ENCODE data around the gene AGAP4.
"Not testable (repeated sequence)": the region's sequence is repeated elsewhere in the genome, so short reads cannot be mapped to it uniquely, and the experiment has no call there.

Gene AGAP4

GRCh38 chr10:45789991-45790390 lies 57.3 kb downstream of the AGAP4 start:
- DNase-seq: not testable (repeated sequence)

- DNase-seq: not testable (repeated sequence)
These were observed 60.0 kb downstream of the AGAP4 start for GRCh38 chr10:45787212-45787741.

- not testable (repeated sequence) for DNase-seq
These were observed 61.1 kb downstream of the AGAP4 start for GRCh38 chr10:45786217-45786616.

Measured in left hindlimb (tissue), 1 donor.